ENCODE measurements around the gene IGSF9. TPM values are rescaled to one million over a fixed set of nuclear protein-coding genes. Genes with fewer than 3 reads are reported as not detected.

The IGSF9 gene
- total and polyA plus RNA-seq, 2 of the 4 experiments (the other 2 are of a cell fraction): 0.05 TPM; not detected in 1

DNA sequence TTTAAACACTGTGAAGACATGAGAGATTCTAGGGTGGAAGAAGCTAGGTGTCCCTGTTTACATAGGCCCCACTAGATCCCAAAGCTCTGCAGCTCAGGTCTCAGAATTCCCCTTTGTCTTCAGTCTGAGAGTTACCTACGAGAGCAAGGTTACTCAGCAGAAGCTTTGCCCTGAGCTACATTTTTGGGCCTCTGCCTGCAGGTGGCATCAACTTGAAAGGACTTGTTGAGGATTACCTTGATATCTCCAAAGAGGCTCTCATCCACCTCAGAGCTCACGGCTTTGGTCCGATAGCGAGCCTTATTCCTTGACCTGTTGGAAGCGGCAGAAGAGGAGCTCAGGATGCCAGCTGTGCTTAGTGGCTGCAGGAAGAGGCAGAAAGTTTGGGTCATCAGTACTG lies 52.5 kb downstream of the IGSF9 start (continued):
- TF ChIP-seq, protein P1, sequence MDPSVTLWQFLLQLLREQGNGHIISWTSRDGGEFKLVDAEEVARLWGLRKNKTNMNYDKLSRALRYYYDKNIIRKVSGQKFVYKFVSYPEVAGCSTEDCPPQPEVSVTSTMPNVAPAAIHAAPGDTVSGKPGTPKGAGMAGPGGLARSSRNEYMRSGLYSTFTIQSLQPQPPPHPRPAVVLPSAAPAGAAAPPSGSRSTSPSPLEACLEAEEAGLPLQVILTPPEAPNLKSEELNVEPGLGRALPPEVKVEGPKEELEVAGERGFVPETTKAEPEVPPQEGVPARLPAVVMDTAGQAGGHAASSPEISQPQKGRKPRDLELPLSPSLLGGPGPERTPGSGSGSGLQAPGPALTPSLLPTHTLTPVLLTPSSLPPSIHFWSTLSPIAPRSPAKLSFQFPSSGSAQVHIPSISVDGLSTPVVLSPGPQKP (IDR thresholded peaks at IDR 0.05; ENCODE audit: borderline replicate concordance, low read depth, low read length): no peak
- no peak for TF ChIP-seq RFX5 (IDR thresholded peaks at IDR 0.05; ENCODE audit: low read depth, low read length)

All from IMR-90 (cell line).